ENCODE measurements around the gene FRMPD2. TPM values are rescaled to one million over a fixed set of nuclear protein-coding genes. Genes with fewer than 3 reads are reported as not detected.
"Not testable (repeated sequence)": the region's sequence is repeated elsewhere in the genome, so short reads cannot be mapped to it uniquely, and the experiment has no call there.

FRMPD2 gene
- total and polyA plus RNA-seq, 7 donors, result 0.09 TPM; not detected in 6

- Histone ChIP-seq H3K27ac (no peak overlapping the region), H3K36me3 (no peaks in the 10 kb centered on the region), H3K4me3 (no peak overlapping the region), H3K27me3 (no peaks in the 10 kb centered on the region), H3K9me3 (no peaks in the 10 kb centered on the region), H3K4me1 (no peaks in the 10 kb centered on the region)
- whole genome bisulfite sequencing, 2 donors, result 79 to 86% methylated on average over 1 of the region's 1 CpG
- intact Hi-C loops (cut with DNase I), result no loop called here
- TF ChIP-seq EP300 (IDR thresholded peaks at IDR 0.05) (no peak), POLR2AphosphoS5 (IDR thresholded peaks at IDR 0.05) (no peak), POLR2A (IDR thresholded peaks at IDR 0.05) (no peak)
- TF ChIP-seq, protein P1, sequence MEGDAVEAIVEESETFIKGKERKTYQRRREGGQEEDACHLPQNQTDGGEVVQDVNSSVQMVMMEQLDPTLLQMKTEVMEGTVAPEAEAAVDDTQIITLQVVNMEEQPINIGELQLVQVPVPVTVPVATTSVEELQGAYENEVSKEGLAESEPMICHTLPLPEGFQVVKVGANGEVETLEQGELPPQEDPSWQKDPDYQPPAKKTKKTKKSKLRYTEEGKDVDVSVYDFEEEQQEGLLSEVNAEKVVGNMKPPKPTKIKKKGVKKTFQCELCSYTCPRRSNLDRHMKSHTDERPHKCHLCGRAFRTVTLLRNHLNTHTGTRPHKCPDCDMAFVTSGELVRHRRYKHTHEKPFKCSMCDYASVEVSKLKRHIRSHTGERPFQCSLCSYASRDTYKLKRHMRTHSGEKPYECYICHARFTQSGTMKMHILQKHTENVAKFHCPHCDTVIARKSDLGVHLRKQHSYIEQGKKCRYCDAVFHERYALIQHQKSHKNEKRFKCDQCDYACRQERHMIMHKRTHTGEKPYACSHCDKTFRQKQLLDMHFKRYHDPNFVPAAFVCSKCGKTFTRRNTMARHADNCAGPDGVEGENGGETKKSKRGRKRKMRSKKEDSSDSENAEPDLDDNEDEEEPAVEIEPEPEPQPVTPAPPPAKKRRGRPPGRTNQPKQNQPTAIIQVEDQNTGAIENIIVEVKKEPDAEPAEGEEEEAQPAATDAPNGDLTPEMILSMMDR (IDR thresholded peaks at IDR 0.05), result no peak
- no peak for DNase-seq
Observed at GRCh38 chr10:48224296-48224695, 50.2 kb downstream of the FRMPD2 start.

- no peak for DNase-seq
- Histone ChIP-seq H3K4me1 (no peaks in the 10 kb centered on the region), H3K9me3 (no peaks in the 10 kb centered on the region), H3K4me3 (no peak overlapping the region), H3K27ac (no peak overlapping the region), H3K36me3 (no peaks in the 10 kb centered on the region), H3K27me3 (no peaks in the 10 kb centered on the region)
- TF ChIP-seq POLR2A (IDR thresholded peaks at IDR 0.05), result no peak
- TF ChIP-seq POLR2AphosphoS5 (IDR thresholded peaks at IDR 0.05), result no peak
- TF ChIP-seq, protein P1 (IDR thresholded peaks at IDR 0.05), result no peak
- no peak for TF ChIP-seq EP300 (IDR thresholded peaks at IDR 0.05)
- intact Hi-C loops (cut with DNase I), result no loop called here
Observed at GRCh38 chr10:48221814-48222213, 52.7 kb downstream of the FRMPD2 start.

- 95 to 96% methylated on average over 3 of the region's 3 CpGs for WGBS, 2 donors
- not testable (repeated sequence) for H3K9me3 ChIP-seq
Observed at GRCh38 chr10:48221031-48221430, 53.5 kb downstream of the FRMPD2 start.

GRCh38 chr10:48219194-48219593 lies 55.3 kb downstream of the FRMPD2 start:
- intact Hi-C loops (cut with DNase I), result no loop called here
- WGBS, 2 donors, result 92 to 94% methylated on average over 1 of the region's 1 CpG
- no peak for DNase-seq

More at GRCh38 chr10:48221031-48221430, 53.5 kb downstream of the FRMPD2 start:
- H3K27ac ChIP-seq; H3K36me3 ChIP-seq; DNase-seq; H3K4me3 ChIP-seq; H3K27me3 ChIP-seq; intact Hi-C loops (cut with DNase I); H3K4me1 ChIP-seq: not testable (repeated sequence)

DNA sequence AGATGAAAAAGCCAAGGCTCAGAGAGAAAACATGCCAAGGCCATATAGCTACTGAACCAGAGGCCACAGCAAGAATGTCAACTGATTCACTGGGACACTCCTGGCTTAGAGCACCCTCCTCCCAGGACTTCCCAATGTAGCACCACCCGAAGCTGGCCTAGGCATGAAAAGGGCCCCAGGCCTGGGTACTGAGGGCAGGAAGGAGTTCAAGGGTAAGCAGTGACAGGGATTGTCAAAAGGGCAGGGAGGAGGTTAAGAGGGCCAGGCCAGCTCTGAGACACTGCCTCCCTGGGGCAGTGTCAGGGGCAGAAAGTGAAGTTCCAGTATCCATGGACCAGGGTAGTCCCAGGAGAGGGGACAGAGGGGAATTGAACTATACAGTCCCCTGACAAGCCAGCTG lies 57.8 kb downstream of the FRMPD2 start:
- no peaks in the 10 kb centered on the region for H3K9me3 ChIP-seq
- TF ChIP-seq POLR2A (IDR thresholded peaks at IDR 0.05), result no peak
- TF ChIP-seq EP300 (IDR thresholded peaks at IDR 0.05), result no peak
- TF ChIP-seq POLR2AphosphoS5 (IDR thresholded peaks at IDR 0.05), result no peak
- TF ChIP-seq, protein P1 (IDR thresholded peaks at IDR 0.05), result no peak
- no peaks in the 10 kb centered on the region for H3K4me1 ChIP-seq
- H3K4me3 ChIP-seq, result no peak overlapping the region
- DNase-seq, result no peak
- H3K27me3 ChIP-seq, result no peaks in the 10 kb centered on the region
- intact Hi-C loops (cut with DNase I), result no loop called here
- H3K36me3 ChIP-seq, result no peaks in the 10 kb centered on the region
- H3K27ac ChIP-seq, result no peak overlapping the region
- 74 to 81% methylated on average over 1 of the region's 1 CpG for WGBS, 2 donors

More at GRCh38 chr10:48219194-48219593, 55.3 kb downstream of the FRMPD2 start:
- Histone ChIP-seq H3K4me3 (no peak overlapping the region), H3K4me1 (no peaks in the 10 kb centered on the region), H3K9me3 (no peaks in the 10 kb centered on the region), H3K36me3 (no peaks in the 10 kb centered on the region), H3K27ac (no peak overlapping the region), H3K27me3 (no peaks in the 10 kb centered on the region)
- no peak for TF ChIP-seq POLR2AphosphoS5 (IDR thresholded peaks at IDR 0.05)

- no peaks in the 10 kb centered on the region for H3K9me3 ChIP-seq
- no peaks in the 10 kb centered on the region for H3K4me1 ChIP-seq
- intact Hi-C loops (cut with DNase I), result no loop called here
- TF ChIP-seq POLR2A (IDR thresholded peaks at IDR 0.05), result no peak
- TF ChIP-seq, protein P1 (IDR thresholded peaks at IDR 0.05), result no peak
- no peak for TF ChIP-seq POLR2AphosphoS5 (IDR thresholded peaks at IDR 0.05)
- TF ChIP-seq EP300 (IDR thresholded peaks at IDR 0.05), result no peak
- DNase-seq, result no peak
- no peaks in the 10 kb centered on the region for H3K27me3 ChIP-seq
- no peak overlapping the region for H3K4me3 ChIP-seq
- no peak overlapping the region for H3K27ac ChIP-seq
- H3K36me3 ChIP-seq, result no peaks in the 10 kb centered on the region
Observed at GRCh38 chr10:48216204-48216505, 58.3 kb downstream of the FRMPD2 start.

Data from sigmoid colon (tissue), 7 donors.